ENCODE results near the gene KLHL29. TPM values are rescaled to one million over a fixed set of nuclear protein-coding genes. Genes with fewer than 3 reads are reported as not detected.

KLHL29 gene
- polyA plus RNA-seq, 3 donors = 0.03 TPM; not detected in 2

- no peak overlapping the region for H2AFZ ChIP-seq (ENCODE audit: insufficient read depth, low read depth, low read length, poor library complexity, severe bottlenecking)
- no peak for DNase-seq
- no peak overlapping the region for H3K4me3 Mint-ChIP-seq
- H3K4me1 Mint-ChIP-seq = no peaks in the 10 kb centered on the region
- intact Hi-C loops (cut with micrococcal nuclease) = no loop called here
- no peak overlapping the region for H3K9ac ChIP-seq (ENCODE audit: insufficient read depth, low read length, poor library complexity, severe bottlenecking)
- H3K27ac Mint-ChIP-seq = no peak overlapping the region
- no peak overlapping the region for H3K27ac ChIP-seq (ENCODE audit: low read depth in 1 of 2, low read length in 2 of 2)
- no peak overlapping the region for H3K4me3 ChIP-seq (replicated peaks in 1 of 3; ENCODE audit: low read depth in 2 of 3, low read length in 3 of 3)
- H3K9me3 ChIP-seq (replicated peaks in 1 of 2; ENCODE audit: control insufficient read depth in 1 of 2, insufficient read depth in 1 of 2, low read length in 2 of 2) = no peaks in the 10 kb centered on the region
- WGBS (ENCODE audit: insufficient coverage) = 100% methylated on average over 2 of the region's 8 CpGs
- H4K20me1 ChIP-seq (ENCODE audit: insufficient read depth, low read length) = no peaks in the 10 kb centered on the region
- no peaks in the 10 kb centered on the region for H3K36me3 ChIP-seq (replicated peaks in 1 of 2; ENCODE audit: control insufficient read depth in 1 of 2, insufficient read depth in 2 of 2, low read length in 2 of 2)
- H3K27me3 Mint-ChIP-seq (ENCODE audit: low read depth in 3 of 3) = peaks cover 17 to 22% (median 22%) of the 10 kb centered on the region in 3 donors
- no peaks in the 10 kb centered on the region for H3K9me3 Mint-ChIP-seq
- H3K79me2 ChIP-seq (ENCODE audit: insufficient read depth, low read length) = no peaks in the 10 kb centered on the region
- TF ChIP-seq, protein P1, sequence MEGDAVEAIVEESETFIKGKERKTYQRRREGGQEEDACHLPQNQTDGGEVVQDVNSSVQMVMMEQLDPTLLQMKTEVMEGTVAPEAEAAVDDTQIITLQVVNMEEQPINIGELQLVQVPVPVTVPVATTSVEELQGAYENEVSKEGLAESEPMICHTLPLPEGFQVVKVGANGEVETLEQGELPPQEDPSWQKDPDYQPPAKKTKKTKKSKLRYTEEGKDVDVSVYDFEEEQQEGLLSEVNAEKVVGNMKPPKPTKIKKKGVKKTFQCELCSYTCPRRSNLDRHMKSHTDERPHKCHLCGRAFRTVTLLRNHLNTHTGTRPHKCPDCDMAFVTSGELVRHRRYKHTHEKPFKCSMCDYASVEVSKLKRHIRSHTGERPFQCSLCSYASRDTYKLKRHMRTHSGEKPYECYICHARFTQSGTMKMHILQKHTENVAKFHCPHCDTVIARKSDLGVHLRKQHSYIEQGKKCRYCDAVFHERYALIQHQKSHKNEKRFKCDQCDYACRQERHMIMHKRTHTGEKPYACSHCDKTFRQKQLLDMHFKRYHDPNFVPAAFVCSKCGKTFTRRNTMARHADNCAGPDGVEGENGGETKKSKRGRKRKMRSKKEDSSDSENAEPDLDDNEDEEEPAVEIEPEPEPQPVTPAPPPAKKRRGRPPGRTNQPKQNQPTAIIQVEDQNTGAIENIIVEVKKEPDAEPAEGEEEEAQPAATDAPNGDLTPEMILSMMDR (IDR thresholded peaks at IDR 0.05) = no peak
- no peak overlapping the region for H3K4me2 ChIP-seq (replicated peaks; ENCODE audit: extremely low read depth, low read length, poor library complexity, severe bottlenecking)
- H3K27me3 ChIP-seq (ENCODE audit: control insufficient read depth in 2 of 2, insufficient read depth in 2 of 2, low read length in 2 of 2) = peaks cover 0 to 2% of the 10 kb centered on the region in 2 donors
- no peaks in the 10 kb centered on the region for H3K36me3 Mint-ChIP-seq
- H3K4me1 ChIP-seq (ENCODE audit: control insufficient read depth in 1 of 2, insufficient read depth in 2 of 2, low read length in 2 of 2) = no peaks in the 10 kb centered on the region
Observed at GRCh38 chr2:23413641-23414040, 28.7 kb downstream of the KLHL29 start.

GRCh38 chr2:23414106-23414505 lies 29.1 kb downstream of the KLHL29 start:
- Mint-ChIP-seq H3K27me3 (ENCODE audit: low read depth in 3 of 3) (peaks cover 14 to 22% (median 22%) of the 10 kb centered on the region in 3 donors), H3K4me1 (no peaks in the 10 kb centered on the region), H3K9me3 (no peaks in the 10 kb centered on the region), H3K36me3 (no peaks in the 10 kb centered on the region), H3K27ac (no peak overlapping the region), H3K4me3 (no peak overlapping the region)
- no peaks in the 10 kb centered on the region for H3K4me1 ChIP-seq (ENCODE audit: control insufficient read depth in 1 of 2, insufficient read depth in 2 of 2, low read length in 2 of 2)
- no peaks in the 10 kb centered on the region for H4K20me1 ChIP-seq (ENCODE audit: insufficient read depth, low read length)
- no peak overlapping the region for H3K27ac ChIP-seq (ENCODE audit: low read depth in 1 of 2, low read length in 2 of 2)
- H2AFZ ChIP-seq (ENCODE audit: insufficient read depth, low read depth, low read length, poor library complexity, severe bottlenecking) = no peak overlapping the region
- no peak for DNase-seq
- 90% methylated on average over 8 of the region's 8 CpGs for WGBS (ENCODE audit: insufficient coverage)
- no peaks in the 10 kb centered on the region for H3K36me3 ChIP-seq (replicated peaks in 1 of 2; ENCODE audit: control insufficient read depth in 1 of 2, insufficient read depth in 2 of 2, low read length in 2 of 2)
- no peaks in the 10 kb centered on the region for H3K9me3 ChIP-seq (replicated peaks in 1 of 2; ENCODE audit: control insufficient read depth in 1 of 2, insufficient read depth in 1 of 2, low read length in 2 of 2)
- H3K9ac ChIP-seq (ENCODE audit: insufficient read depth, low read length, poor library complexity, severe bottlenecking) = no peak overlapping the region
- no peaks in the 10 kb centered on the region for H3K79me2 ChIP-seq (ENCODE audit: insufficient read depth, low read length)
- TF ChIP-seq, protein P1 (IDR thresholded peaks at IDR 0.05) = no peak
- peaks cover 0 to 2% of the 10 kb centered on the region in 2 donors for H3K27me3 ChIP-seq (ENCODE audit: control insufficient read depth in 2 of 2, insufficient read depth in 2 of 2, low read length in 2 of 2)
- no peak overlapping the region for H3K4me3 ChIP-seq (replicated peaks in 1 of 3; ENCODE audit: low read depth in 2 of 3, low read length in 3 of 3)
- intact Hi-C loops (cut with micrococcal nuclease) = no loop called here
- H3K4me2 ChIP-seq (replicated peaks; ENCODE audit: extremely low read depth, low read length, poor library complexity, severe bottlenecking) = no peak overlapping the region
